AG10803 (cell line): ENCODE measurements around the gene PHOSPHO2.

Experiments
- DNase-seq: peaks from one replicate; pipeline ENCODE4 v3.0.0; 2010; ENCODE audit warnings: low read depth
- H3K4me3 ChIP-seq: 2 replicates; pipeline ENCODE4 v1.5.1; 2011; ENCODE audit warnings: mild to moderate bottlenecking, low read length, control low read depth
- CTCF ChIP-seq: conservative IDR thresholded peaks from 2 replicates; pipeline ENCODE4 v1.5.1; 2011; ENCODE audit warnings: mild to moderate bottlenecking, low read length, control low read depth, inconsistent platforms

The PHOSPHO2 gene

GRCh38 chr2:169732583-169733358 is 38.5 kb downstream of the PHOSPHO2 start:
- TF ChIP-seq CTCF = no peak
- DNase-seq = no peak
- peak overlapping the region; percentile 57 for H3K4me3 ChIP-seq

GRCh38 chr2:169734169-169734847 is 40.0 kb downstream of the PHOSPHO2 start:
- no peak for DNase-seq
- peak overlapping the region; percentile 58 for H3K4me3 ChIP-seq
- no peak for TF ChIP-seq CTCF

- no peak for TF ChIP-seq CTCF
- no peak overlapping the region for H3K4me3 ChIP-seq
- no peak for DNase-seq
Measured at GRCh38 chr2:169735623-169736022, 41.4 kb downstream of the PHOSPHO2 start.

GRCh38 chr2:169736902-169737301 is 42.6 kb downstream of the PHOSPHO2 start:
- TF ChIP-seq CTCF = no peak
- H3K4me3 ChIP-seq = no peak overlapping the region

GRCh38 chr2:169738566-169739229 is 44.4 kb downstream of the PHOSPHO2 start:
- no peak for DNase-seq
- TF ChIP-seq CTCF = no peak
- no peak overlapping the region for H3K4me3 ChIP-seq

More at GRCh38 chr2:169736902-169737301, 42.6 kb downstream of the PHOSPHO2 start:
- DNase-seq = no peak

GRCh38 chr2:169739351-169739750 is 45.1 kb downstream of the PHOSPHO2 start:
- TF ChIP-seq CTCF = no peak
- H3K4me3 ChIP-seq = no peak overlapping the region
- no peak for DNase-seq
